Measurements from ENCODE around the gene EMC8. TPM values are rescaled to one million over a fixed set of nuclear protein-coding genes. Genes with fewer than 3 reads are reported as not detected.

EMC8 gene
- total and polyA plus RNA-seq, 4 donors, result 14.5 to 23.0 (median 19.0) TPM

DNA sequence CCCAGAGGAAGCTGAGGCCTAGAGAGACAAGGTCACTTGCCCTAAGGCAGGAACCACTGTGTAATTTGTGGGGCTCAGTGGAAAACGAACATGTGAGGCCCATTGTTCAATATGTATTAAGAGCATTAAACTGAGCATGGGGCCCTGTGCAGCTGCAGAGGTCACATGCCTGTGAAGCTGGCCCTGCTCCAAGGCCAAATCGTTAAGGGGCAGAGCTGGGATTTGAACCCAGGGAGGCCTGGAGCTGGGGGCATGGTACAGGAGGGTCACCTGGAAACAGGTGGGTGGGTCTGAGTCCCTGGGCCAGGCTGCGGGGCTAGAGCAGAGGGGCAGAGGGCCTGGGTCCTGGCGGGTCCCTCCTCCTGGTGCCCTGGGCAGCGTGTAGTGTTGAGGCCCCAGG lies 68.2 kb downstream of the EMC8 start:
- 79 to 85% methylated on average over 5 of the region's 5 CpGs for WGBS, 2 donors
- intact Hi-C loops (cut with DNase I), result no loop called here
- Histone ChIP-seq H3K27ac (ENCODE audit: low read depth in 1 of 2, low read length in 2 of 2) (no peak overlapping the region), H3K4me1 (ENCODE audit: control insufficient read depth in 1 of 2, insufficient read depth in 2 of 2, low read length in 2 of 2) (no peaks in the 10 kb centered on the region), H3K9me3 (ENCODE audit: control insufficient read depth, low read length) (no peaks in the 10 kb centered on the region), H3K27me3 (ENCODE audit: control insufficient read depth in 1 of 2, insufficient read depth in 2 of 2, low read length in 1 of 2) (no peaks in the 10 kb centered on the region), H3K36me3 (ENCODE audit: control insufficient read depth in 1 of 2, insufficient read depth in 2 of 2, low read length in 1 of 2) (no peaks in the 10 kb centered on the region), H3K4me3 (ENCODE audit: low read length in 2 of 2) (no peak overlapping the region)
- ATAC-seq (ENCODE audit: low FRiP score) (no peak), DNase-seq (no peak)

DNA sequence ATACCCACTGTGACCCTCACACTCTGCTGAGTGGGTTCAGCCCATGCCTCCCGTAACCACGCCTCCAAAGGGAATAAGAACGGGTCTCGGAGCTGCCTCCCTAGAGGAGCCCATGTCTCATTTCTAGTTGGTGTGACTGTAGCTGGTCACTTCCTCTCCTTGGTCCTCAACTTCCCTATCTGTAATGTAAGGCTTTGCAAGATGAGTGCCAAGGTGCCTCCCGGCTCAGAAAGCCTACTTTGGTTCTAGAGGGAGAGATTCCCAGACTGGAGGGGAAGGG lies 69.2 kb downstream of the EMC8 start:
- ATAC-seq (ENCODE audit: low FRiP score), result no peak
- Histone ChIP-seq H3K4me3 (ENCODE audit: low read length in 2 of 2) (no peak overlapping the region), H3K4me1 (ENCODE audit: control insufficient read depth in 1 of 2, insufficient read depth in 2 of 2, low read length in 2 of 2) (no peaks in the 10 kb centered on the region), H3K9me3 (ENCODE audit: control insufficient read depth, low read length) (no peaks in the 10 kb centered on the region), H3K36me3 (ENCODE audit: control insufficient read depth in 1 of 2, insufficient read depth in 2 of 2, low read length in 1 of 2) (no peaks in the 10 kb centered on the region), H3K27ac (ENCODE audit: low read depth in 1 of 2, low read length in 2 of 2) (no peak overlapping the region), H3K27me3 (ENCODE audit: control insufficient read depth in 1 of 2, insufficient read depth in 2 of 2, low read length in 1 of 2) (no peaks in the 10 kb centered on the region)
- intact Hi-C loops (cut with DNase I), result no loop called here
- no peak for DNase-seq
- 83 to 86% methylated on average over 5 of the region's 5 CpGs for WGBS, 2 donors

DNA sequence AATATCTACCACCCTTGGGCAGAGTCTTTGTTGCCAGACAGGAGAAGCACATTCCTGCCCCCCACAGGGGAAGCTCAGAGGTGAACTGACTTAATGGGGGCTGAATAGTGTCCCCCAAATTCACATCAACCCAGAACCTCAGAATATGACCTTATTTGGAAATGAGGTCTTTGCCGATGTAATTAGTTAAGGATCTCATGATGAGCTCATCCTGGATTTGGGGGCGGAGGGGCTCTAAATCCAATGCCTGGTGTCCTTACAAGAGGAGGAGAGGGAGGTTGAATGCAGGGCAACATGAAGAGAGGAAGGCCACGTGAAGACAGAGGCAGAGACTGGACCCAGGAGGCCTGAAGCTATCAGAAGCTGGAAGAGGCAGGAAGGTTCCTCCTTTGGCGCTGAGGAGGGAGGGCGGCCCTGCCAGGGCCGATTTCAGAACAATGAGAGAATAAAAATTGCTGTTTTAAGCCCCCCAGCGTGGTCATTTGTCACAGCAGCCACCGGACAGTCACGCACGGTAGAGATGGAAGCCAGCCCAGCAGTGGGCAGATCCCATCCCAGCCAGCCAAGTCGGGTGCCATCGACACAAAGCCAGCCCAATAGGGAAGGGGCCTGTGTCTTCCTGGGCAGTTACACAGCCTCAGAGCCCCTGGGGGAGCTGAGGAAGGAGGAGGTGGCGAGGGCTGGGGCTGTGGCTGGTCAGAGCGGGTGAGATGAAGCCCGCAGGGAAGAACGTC lies 69.7 kb downstream of the EMC8 start:
- no peak overlapping the region for H3K27ac ChIP-seq (ENCODE audit: low read depth in 1 of 2, low read length in 2 of 2)
- no peaks in the 10 kb centered on the region for H3K4me1 ChIP-seq (ENCODE audit: control insufficient read depth in 1 of 2, insufficient read depth in 2 of 2, low read length in 2 of 2)
- ATAC-seq (ENCODE audit: low FRiP score), result no peak
- DNase-seq, result no peak
- H3K9me3 ChIP-seq (ENCODE audit: control insufficient read depth, low read length), result no peaks in the 10 kb centered on the region
- 64% methylated on average over 16 of the region's 16 CpGs for WGBS, 2 donors
- H3K27me3 ChIP-seq (ENCODE audit: control insufficient read depth in 1 of 2, insufficient read depth in 2 of 2, low read length in 1 of 2), result no peaks in the 10 kb centered on the region
- no peak overlapping the region for H3K4me3 ChIP-seq (ENCODE audit: low read length in 2 of 2)
- no peaks in the 10 kb centered on the region for H3K36me3 ChIP-seq (ENCODE audit: control insufficient read depth in 1 of 2, insufficient read depth in 2 of 2, low read length in 1 of 2)
- intact Hi-C loops (cut with DNase I), result no loop called here

DNA sequence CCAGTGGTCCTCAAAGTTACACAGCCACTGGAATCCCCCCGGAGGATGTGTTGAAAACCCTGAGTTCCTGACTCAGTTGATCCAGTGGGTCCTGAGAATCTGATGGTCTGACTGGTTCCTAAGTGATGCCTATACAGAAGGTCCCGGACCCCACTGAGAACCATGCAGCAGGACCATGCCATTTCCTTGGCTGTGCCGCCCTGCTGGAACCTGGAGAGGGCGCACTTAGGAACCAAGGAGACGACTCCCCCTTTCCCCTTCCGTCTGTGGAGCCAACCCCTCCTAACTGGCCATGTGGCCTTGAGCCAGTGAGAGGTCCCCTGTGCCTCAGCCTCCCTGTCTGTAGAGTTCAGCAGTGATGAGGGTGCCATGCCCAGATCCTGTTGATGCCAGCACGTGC lies 70.5 kb downstream of the EMC8 start:
- ATAC-seq (ENCODE audit: low FRiP score), result no peak
- Histone ChIP-seq H3K36me3 (ENCODE audit: control insufficient read depth in 1 of 2, insufficient read depth in 2 of 2, low read length in 1 of 2) (no peaks in the 10 kb centered on the region), H3K27me3 (ENCODE audit: control insufficient read depth in 1 of 2, insufficient read depth in 2 of 2, low read length in 1 of 2) (no peaks in the 10 kb centered on the region), H3K9me3 (ENCODE audit: control insufficient read depth, low read length) (no peaks in the 10 kb centered on the region), H3K4me1 (ENCODE audit: control insufficient read depth in 1 of 2, insufficient read depth in 2 of 2, low read length in 2 of 2) (no peaks in the 10 kb centered on the region), H3K4me3 (ENCODE audit: low read length in 2 of 2) (no peak overlapping the region), H3K27ac (ENCODE audit: low read depth in 1 of 2, low read length in 2 of 2) (no peak overlapping the region)
- 60 to 70% methylated on average over 7 of the region's 7 CpGs for WGBS, 2 donors
- intact Hi-C loops (cut with DNase I), result no loop called here
- DNase-seq, result no peak

Small RNA genes lying within 50 kb of the gene (microRNA-seq; reads per million reads assigned to microRNA genes)
- 0 to 0.60 reads per million in 2 donors for gene MIR1910

Other genes starting within 250 kb of the EMC8 start
- gene GSE1, start 186.2 kb downstream of the EMC8 start, total RNA-seq, result 100 to 1,000 TPM in 1 of 2 donors, 10 to 100 TPM in 1; 59.7 to 111 TPM
- gene GSE1, start 186.2 kb downstream of the EMC8 start, polyA plus RNA-seq, result 10 to 100 TPM in 1 of 2 donors, 1 to 10 TPM in 1; 3.9 to 11.7 TPM
- gene GINS2, start 110.6 kb downstream of the EMC8 start, total RNA-seq, result under 1 TPM; 0.60 to 0.71 TPM
- gene GINS2, start 110.6 kb downstream of the EMC8 start, polyA plus RNA-seq, result under 1 TPM; 0.23 to 0.75 TPM
- under 1 TPM in 1 of 2 donors, not detected in 1; 0.87 TPM for gene C16orf74, start 48.4 kb downstream of the EMC8 start, total RNA-seq
- not detected for gene C16orf74, start 48.4 kb downstream of the EMC8 start, polyA plus RNA-seq
- 100 to 1,000 TPM; 245 to 289 TPM for gene COX4I1, start 151 bp upstream of the EMC8 start, total RNA-seq
- gene COX4I1, start 151 bp upstream of the EMC8 start, polyA plus RNA-seq, result 1,000 to 10,000 TPM in 1 of 2 donors, 100 to 1,000 TPM in 1; 549 to 1,007 TPM
- gene IRF8, start 99.6 kb upstream of the EMC8 start, total RNA-seq, result 10 to 100 TPM; 12.5 to 25.2 TPM
- 10 to 100 TPM in 1 of 2 donors, 1 to 10 TPM in 1; 3.7 to 13.3 TPM for gene IRF8, start 99.6 kb upstream of the EMC8 start, polyA plus RNA-seq